SIG-M5 treated with dmso at 0.1 percent for 504 hours (cell line): ENCODE measurements around the gene NCAPD3.
"Not testable (repeated sequence)": the region's sequence is repeated elsewhere in the genome, so short reads cannot be mapped to it uniquely, and the experiment has no call there.

ENCODE experiments used
- DNase-seq: peaks from one replicate; lab custom pipeline; 2025; ENCODE audit not compliant: unreplicated experiment; lab: John Stamatoyannopoulos, UW

Gene NCAPD3

GRCh38 chr11:134223836-134224709, at the start of gene NCAPD3, which contains the start of gene VPS26B:
TSS of gene NCAPD3 (minus strand) at chr11:134223967. CDS start at chr11:134223926, 41 bp downstream.
TSS of gene VPS26B (plus strand) at chr11:134224671. CDS start at chr11:134225123, 452 bp downstream.
- peak; percentile 94 for DNase-seq

- no peak for DNase-seq
These were observed 49.5 kb upstream of the NCAPD3 start for GRCh38 chr11:134273317-134273712.

GRCh38 chr11:134272381-134273316, 48.9 kb upstream of the NCAPD3 start:
- no peak for DNase-seq

- DNase-seq: no peak
These were observed 48.2 kb upstream of the NCAPD3 start for GRCh38 chr11:134271978-134272377.

- no peak for DNase-seq
These were observed 46.5 kb upstream of the NCAPD3 start for GRCh38 chr11:134270250-134270714.

- DNase-seq: no peak
These were observed 44.2 kb upstream of the NCAPD3 start for GRCh38 chr11:134267966-134268365.

GRCh38 chr11:134267461-134267860, 43.7 kb upstream of the NCAPD3 start:
- DNase-seq: no peak

- DNase-seq: peak; percentile 15
These were observed 43.1 kb upstream of the NCAPD3 start for GRCh38 chr11:134266841-134267251.

GRCh38 chr11:134266440-134266839, 42.7 kb upstream of the NCAPD3 start:
- DNase-seq: no peak

GRCh38 chr11:134264966-134265764, 41.4 kb upstream of the NCAPD3 start:
- no peak for DNase-seq

- DNase-seq: peak; percentile 6
These were observed 38.1 kb upstream of the NCAPD3 start for GRCh38 chr11:134261626-134262488.

- no peak for DNase-seq
These were observed 37.2 kb upstream of the NCAPD3 start for GRCh38 chr11:134260983-134261382.

GRCh38 chr11:134260503-134260902, 36.7 kb upstream of the NCAPD3 start:
- DNase-seq: peak; percentile 69

GRCh38 chr11:134258577-134258976, 34.8 kb upstream of the NCAPD3 start:
- DNase-seq: no peak

GRCh38 chr11:134257101-134257500, 33.3 kb upstream of the NCAPD3 start:
- no peak for DNase-seq

- DNase-seq: not testable (repeated sequence)
These were observed 31.4 kb upstream of the NCAPD3 start for GRCh38 chr11:134255184-134255561.

GRCh38 chr11:134254433-134255183, 30.8 kb upstream of the NCAPD3 start:
- no peak for DNase-seq

- peak; percentile 90 for DNase-seq
These were observed 29.6 kb upstream of the NCAPD3 start, which contains the start of the genes ACAD8 and THYN1 for GRCh38 chr11:134253188-134253993. TSS of gene ACAD8 (plus strand) at chr11:134253568. CDS start at chr11:134253601, 33 bp downstream. TSS of gene THYN1 (minus strand) at chr11:134253352. CDS start at chr11:134252882, 470 bp downstream.
